GM19023 (cell line): ENCODE measurements around the gene HCST.
"Not testable (repeated sequence)": the region's sequence is repeated elsewhere in the genome, so short reads cannot be mapped to it uniquely, and the experiment has no call there.

ENCODE experiments used
- ATAC-seq: cut with Tn5 transposase; IDR thresholded peaks from one replicate; pipeline ENCODE4 v1.9.1; 2021; ENCODE audit warnings: mild to moderate bottlenecking, moderate library complexity; ENCODE audit not compliant: unreplicated experiment

HCST gene

DNA sequence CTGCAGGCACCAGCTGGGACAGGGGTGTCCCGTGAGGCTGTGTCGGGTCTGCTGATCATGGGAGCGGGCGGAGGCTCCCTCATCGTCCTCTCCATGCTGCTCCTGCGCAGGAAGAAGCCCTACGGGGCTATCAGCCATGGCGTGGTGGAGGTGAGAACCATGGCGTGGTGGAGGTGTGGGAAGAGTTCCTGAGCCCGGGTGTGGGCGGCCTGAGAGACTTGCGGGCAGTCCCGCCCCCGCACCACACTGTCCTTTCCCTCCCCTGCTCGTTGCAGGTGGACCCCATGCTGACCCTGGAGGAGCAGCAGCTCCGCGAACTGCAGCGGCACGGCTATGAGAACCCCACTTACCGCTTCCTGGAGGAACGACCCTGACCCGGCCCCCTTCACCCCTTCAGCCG, 23.3 kb upstream of the HCST start:
- no peak for ATAC-seq

- no peak for ATAC-seq
These were observed 22.5 kb upstream of the HCST start for GRCh38 chr19:35879770-35880317.

- ATAC-seq: no peak
These were observed 20.1 kb upstream of the HCST start for GRCh38 chr19:35882114-35882832.

DNA sequence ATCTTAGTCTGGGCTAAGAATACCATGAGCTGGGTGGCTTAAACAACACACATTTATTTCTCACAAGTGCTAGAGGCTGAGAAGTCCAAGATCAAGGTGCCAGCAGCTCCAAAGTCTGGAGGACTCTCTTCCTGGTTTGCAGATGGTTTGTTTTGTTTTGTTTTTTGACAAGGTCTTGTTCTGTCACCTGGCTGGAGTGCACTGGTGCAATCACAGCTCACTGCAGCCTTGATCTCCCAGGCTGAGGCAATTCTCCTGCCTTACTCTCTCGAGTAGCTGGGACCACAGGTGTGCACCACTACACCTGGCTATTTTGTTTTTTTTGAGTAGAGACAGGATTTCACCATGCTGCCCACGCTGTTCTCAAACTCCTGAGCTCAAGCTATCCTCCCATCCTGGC, 18.4 kb upstream of the HCST start:
- no peak for ATAC-seq

DNA sequence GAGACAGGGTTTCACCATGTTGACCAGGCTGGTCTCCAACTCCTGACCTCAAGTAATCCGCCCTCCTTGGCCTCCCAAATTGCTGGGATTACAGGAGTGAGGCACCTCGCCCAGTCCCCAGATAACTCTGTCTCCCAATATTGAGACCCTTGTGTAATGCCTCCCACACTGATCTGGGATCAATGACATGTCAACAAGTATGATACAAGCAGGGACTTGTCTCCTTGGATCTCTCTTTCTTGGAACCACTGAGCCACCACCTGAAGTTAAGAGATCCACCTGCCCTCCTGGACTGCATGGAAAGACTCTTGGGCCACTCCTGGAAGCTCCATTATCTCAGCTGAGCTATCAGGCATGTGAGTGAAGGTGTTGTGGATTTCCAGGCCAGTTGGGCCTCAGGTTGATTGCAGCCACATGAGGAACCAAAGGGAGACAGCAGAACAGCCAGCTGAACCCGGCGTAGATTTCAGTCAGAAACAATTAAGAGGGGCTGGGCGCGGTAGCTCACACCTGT, 17.0 kb upstream of the HCST start:
- no peak for ATAC-seq

- no peak for ATAC-seq
These were observed 16.4 kb upstream of the HCST start for GRCh38 chr19:35885904-35886303.

GRCh38 chr19:35887197-35887596, 15.1 kb upstream of the HCST start:
- no peak for ATAC-seq

- no peak for ATAC-seq
These were observed 13.9 kb upstream of the HCST start for GRCh38 chr19:35888398-35888797.

DNA sequence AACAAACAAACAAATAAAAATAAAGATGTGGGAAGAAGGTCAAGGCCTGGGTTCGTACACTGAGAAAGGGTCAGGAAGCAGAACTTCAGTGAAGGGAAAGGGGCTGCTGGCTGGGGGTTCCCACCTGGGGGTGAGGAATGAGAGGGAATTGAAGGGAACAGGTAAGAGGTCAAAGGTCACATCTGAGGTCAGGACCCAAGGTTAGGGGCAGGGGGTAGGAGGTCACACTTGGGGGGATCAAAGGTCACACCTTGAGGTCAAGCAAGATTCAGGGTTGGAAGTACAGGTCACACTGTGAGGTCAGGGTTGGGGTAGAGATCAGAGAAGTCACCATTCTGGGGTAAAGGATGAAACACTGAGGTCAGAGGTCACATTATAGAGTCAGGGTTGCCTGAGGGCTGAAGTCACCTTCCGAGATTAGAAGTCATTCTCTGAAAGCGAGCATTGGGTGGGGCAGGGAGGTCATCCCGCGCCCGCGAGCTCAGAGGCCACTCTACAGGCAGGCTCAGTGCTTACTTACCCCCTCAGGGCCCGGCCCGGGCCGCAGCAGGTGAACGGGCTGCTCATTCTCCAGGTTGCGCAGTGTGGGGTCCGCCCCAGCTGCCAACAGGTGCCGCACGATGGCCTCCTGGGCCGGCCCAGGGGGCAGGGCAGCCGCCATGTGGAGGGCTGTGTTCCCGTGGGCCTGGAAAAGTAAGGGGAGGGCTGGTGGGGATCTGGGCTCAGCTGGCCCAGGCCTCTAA, 12.8 kb upstream of the HCST start:
- ATAC-seq: no peak

DNA sequence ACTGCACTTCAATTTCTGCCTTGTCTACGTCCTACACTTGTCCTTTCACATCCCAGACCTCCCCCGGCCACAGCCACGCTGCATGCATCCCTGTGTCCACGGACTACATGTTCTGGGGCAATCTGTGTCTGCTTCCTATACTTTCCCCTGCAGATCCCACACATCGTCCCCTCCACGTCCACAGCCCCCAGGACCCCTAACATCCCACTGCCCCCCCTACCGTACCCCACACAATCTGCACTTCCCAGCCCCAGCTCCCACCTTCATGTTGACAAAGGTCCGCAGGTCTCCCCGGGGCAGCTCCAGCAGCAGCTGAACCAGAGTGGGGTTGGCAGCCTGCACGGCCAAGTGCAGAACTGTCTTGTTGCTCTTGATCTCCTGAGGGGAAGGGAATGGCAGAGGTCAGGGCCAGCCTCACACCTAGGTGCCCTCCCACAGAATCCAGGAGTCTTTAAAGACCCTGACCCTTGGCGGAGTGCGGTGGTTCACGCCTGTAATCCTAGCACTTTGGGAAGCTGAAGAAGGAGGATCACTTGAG, 12.1 kb upstream of the HCST start:
- ATAC-seq: no peak

DNA sequence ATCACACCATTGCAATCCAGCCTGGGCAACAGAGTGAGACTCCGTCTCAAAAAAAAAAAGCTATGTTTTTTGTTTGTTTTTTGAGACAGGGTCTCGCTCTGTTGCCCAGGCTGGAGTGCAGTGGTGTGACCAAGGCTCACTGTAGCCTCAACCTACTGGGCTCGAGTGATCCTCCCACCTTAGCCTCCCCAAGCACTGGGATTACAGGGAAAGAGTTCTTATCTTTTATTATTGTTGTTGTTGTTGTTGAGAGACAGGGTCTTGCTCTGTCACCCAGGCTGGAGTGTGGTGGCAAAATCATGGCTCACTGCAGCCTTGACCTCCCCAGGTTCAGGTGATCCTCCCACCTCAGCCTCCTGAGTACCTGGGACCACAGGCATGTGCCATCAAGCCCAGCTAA, 10.5 kb upstream of the HCST start:
- not testable (repeated sequence) for ATAC-seq

DNA sequence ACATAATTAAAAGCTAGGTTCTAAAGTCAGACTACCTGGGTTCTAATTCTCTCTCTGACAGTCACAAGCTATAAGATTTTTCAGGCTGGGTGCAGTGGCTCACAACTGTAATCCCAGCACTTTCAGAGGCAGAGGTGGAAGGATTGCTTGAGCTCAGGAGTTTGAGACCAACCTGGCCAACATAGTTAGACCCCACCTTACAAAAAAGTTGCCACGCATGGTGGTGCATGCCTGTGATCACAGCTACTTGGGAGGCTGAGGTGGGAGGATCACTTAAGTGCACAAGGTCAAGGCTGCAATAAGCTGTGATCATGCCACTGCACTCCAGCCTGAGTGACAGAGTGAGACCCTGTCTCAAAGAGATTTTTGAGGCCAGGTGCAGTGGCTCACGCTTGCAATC, 8.0 kb upstream of the HCST start:
- no peak for ATAC-seq

DNA sequence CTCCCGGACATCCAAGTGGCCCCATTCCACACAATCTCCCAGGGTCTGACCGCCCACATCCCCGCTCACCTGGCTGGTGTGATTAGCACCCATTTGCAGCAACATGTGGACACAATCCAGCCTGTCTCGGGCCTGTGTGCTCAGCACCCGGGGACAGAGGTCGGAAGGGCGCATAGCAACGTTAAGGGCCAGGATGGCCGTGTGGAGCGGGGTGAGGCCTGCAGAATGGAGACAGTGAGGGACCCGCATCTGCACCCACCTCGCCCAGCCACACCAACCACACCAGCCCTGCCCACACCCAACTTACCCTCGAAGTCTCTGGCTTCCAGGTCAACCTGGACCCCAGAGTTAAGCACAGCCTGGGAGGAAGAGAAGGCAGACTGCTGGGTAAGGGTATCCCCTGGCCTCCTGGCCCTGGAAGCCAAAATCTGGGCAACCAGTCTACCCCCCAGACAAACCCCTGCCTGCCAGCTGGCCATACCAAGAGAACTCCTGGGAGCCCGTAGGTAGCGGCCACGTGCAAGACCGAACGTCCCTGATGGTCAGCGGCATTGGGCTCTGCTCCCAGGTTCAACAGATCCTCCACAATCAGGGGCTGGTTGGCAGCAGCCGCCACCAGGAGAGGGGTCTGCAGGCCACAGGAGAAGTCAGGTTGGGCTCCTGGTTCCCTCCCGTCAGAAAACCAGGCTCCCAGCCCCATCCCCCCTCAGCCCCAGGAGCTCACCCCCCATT, 6.3 kb upstream of the HCST start:
- no peak for ATAC-seq

DNA sequence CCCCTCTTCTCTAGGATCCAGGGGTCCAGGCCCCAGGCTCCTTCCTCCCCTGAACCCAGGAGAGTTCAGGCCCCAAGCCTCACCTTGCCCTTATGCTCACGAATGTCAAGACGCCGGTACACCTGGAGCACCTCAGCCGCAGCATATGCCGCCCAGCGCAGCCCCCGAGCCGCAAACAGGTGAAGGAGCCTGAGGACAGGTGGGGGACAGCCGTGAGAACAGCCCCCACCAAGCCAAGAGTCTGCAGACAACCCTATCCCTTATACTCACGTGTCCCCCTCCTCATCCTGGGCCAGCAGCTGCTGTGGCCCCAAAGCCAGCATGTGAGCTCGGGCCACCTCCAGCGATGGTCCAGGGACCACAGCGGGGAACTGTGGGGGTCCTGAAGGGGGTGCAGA, 5.7 kb upstream of the HCST start:
- ATAC-seq: no peak

GRCh38 chr19:35897706-35898451, 4.5 kb upstream of the HCST start:
- no peak for ATAC-seq

GRCh38 chr19:35898499-35898809, 3.9 kb upstream of the HCST start:
- no peak for ATAC-seq

DNA sequence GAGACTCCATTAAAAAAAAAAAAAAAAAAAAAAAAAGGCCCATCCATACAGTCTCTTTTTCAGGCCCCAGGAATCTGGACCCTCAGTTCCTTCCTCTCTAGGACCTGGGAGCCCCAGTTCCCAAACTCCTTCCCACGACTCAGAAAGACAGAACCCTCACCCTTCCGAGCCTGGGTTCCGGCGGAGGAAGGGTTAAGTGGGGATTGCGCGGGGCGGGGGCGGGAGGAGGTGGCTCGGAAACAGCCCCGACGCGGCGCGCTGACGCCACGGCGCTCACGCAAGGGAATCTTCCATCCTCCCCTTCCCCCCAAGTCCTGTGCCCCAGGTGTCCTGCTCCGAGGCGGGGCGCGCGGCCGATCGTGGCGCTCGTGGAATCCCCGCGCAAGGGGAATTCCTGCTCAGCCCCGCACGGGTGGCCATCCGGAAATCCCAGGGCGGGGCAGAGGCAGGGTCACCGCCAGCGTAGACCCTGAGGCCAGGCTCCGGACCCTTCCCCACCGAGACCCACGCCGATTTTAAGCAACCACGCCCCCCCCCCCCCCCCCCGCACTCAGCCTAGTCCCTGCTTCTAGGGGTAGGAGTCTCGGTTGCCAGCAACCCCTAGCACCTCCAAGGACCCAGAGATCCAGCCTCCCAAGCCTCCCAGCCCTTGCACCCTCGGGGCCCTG, 2.6 kb upstream of the HCST start:
- ATAC-seq: no peak

GRCh38 chr19:35901055-35901644, 1.2 kb upstream of the HCST start:
- ATAC-seq: no peak

DNA sequence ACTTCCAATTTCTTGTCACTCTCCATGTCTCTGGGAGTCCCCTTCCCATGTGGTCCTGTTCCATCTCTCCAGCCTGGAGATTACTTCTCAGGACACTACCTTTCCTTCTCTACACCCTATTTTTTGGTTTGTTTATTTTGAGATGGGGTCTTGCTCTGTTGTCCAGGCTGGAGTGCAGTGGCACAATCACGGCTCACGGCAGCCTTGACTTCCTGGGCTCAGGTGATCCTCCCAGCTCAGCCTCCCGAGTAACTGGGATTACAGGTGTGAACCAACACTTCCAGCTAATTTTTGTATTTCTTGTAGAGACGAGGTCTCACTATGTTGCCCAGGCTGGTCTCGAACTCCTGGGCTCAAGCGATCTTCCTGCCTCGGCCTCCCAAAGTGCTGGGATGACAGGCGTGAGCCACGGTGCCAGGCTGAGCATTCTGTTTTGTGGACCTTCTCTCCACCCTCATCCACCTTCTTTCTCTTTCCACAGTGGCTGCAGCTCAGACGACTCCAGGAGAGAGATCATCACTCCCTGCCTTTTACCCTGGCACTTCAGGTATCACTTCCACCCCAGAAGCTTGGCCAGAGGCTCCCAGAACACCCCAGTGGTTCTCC, 644 bp downstream of the HCST start:
- no peak for ATAC-seq
